ENCODE measurements around the gene SPRR4.

SPRR4 gene

GRCh38 chr1:152964536-152964935, 5.9 kb upstream of the SPRR4 start:
- no peak for DNase-seq (ENCODE audit: low read depth)
- no peak overlapping the region for H3K4me3 ChIP-seq (ENCODE audit: low read depth, low read length)
- no peak for TF ChIP-seq CTCF (conservative IDR thresholded peaks at IDR 0.05; ENCODE audit: low read depth, low read length)

GRCh38 chr1:152965853-152966252, 4.6 kb upstream of the SPRR4 start:
- no peak for TF ChIP-seq CTCF (conservative IDR thresholded peaks at IDR 0.05; ENCODE audit: low read depth, low read length)
- H3K4me3 ChIP-seq (ENCODE audit: low read depth, low read length): no peak overlapping the region
- no peak for DNase-seq (ENCODE audit: low read depth)

- no peak for TF ChIP-seq CTCF (conservative IDR thresholded peaks at IDR 0.05; ENCODE audit: low read depth, low read length)
- no peak for DNase-seq (ENCODE audit: low read depth)
Observed at GRCh38 chr1:152967201-152967600, 3.2 kb upstream of the SPRR4 start.

GRCh38 chr1:152968248-152968647, 2.2 kb upstream of the SPRR4 start:
- no peak for DNase-seq (ENCODE audit: low read depth)
- no peak overlapping the region for H3K4me3 ChIP-seq (ENCODE audit: low read depth, low read length)

More at GRCh38 chr1:152967201-152967600, 3.2 kb upstream of the SPRR4 start:
- no peak overlapping the region for H3K4me3 ChIP-seq (ENCODE audit: low read depth, low read length)

GRCh38 chr1:152969036-152969435, 1.4 kb upstream of the SPRR4 start:
- H3K4me3 ChIP-seq (ENCODE audit: low read depth, low read length): no peak overlapping the region
- no peak for DNase-seq (ENCODE audit: low read depth)
- no peak for TF ChIP-seq CTCF (conservative IDR thresholded peaks at IDR 0.05; ENCODE audit: low read depth, low read length)

More at GRCh38 chr1:152968248-152968647, 2.2 kb upstream of the SPRR4 start:
- TF ChIP-seq CTCF (conservative IDR thresholded peaks at IDR 0.05; ENCODE audit: low read depth, low read length): no peak

- no peak for DNase-seq (ENCODE audit: low read depth)
- no peak for TF ChIP-seq CTCF (conservative IDR thresholded peaks at IDR 0.05; ENCODE audit: low read depth, low read length)
- no peak overlapping the region for H3K4me3 ChIP-seq (ENCODE audit: low read depth, low read length)
Observed at GRCh38 chr1:152972196-152972886, 1.9 kb downstream of the SPRR4 start.

GRCh38 chr1:152976688-152977087, 6.2 kb downstream of the SPRR4 start:
- TF ChIP-seq CTCF (conservative IDR thresholded peaks at IDR 0.05; ENCODE audit: low read depth, low read length): no peak
- no peak for DNase-seq (ENCODE audit: low read depth)
- H3K4me3 ChIP-seq (ENCODE audit: low read depth, low read length): no peak overlapping the region
